Measurements from ENCODE around the gene LAMTOR2.
"Not testable (repeated sequence)": the region's sequence is repeated elsewhere in the genome, so short reads cannot be mapped to it uniquely, and the experiment has no call there.

LAMTOR2 gene

GRCh38 chr1:156054500-156055280 lies at the start of gene LAMTOR2:
Gene LAMTOR2, plus strand, starts transcription at chr1:156054782. Its CDS starts 108 bp downstream, at chr1:156054890.
- peak; percentile 94 for DNase-seq (ENCODE audit: low read depth)

GRCh38 chr1:156004843-156005584 lies 49.6 kb upstream of the LAMTOR2 start:
- DNase-seq (ENCODE audit: low read depth) = no peak

- no peak for DNase-seq (ENCODE audit: low read depth)
Measured at GRCh38 chr1:156006666-156007376, 47.8 kb upstream of the LAMTOR2 start.

GRCh38 chr1:156009404-156009803 lies 45.2 kb upstream of the LAMTOR2 start:
- DNase-seq (ENCODE audit: low read depth) = no peak

GRCh38 chr1:156012051-156012817 lies 42.3 kb upstream of the LAMTOR2 start:
- DNase-seq (ENCODE audit: low read depth) = no peak

- no peak for DNase-seq (ENCODE audit: low read depth)
Measured at GRCh38 chr1:156014829-156015228, 39.8 kb upstream of the LAMTOR2 start.

- no peak for DNase-seq (ENCODE audit: low read depth)
Measured at GRCh38 chr1:156019946-156020292, 34.7 kb upstream of the LAMTOR2 start.

GRCh38 chr1:156020293-156021092 lies 34.1 kb upstream of the LAMTOR2 start, which contains the start of gene SSR2:
Gene SSR2, minus strand, starts transcription at chr1:156020951. Its CDS starts 784 bp downstream, at chr1:156020167.
- DNase-seq (ENCODE audit: low read depth) = peak; percentile 68

- no peak for DNase-seq (ENCODE audit: low read depth)
Measured at GRCh38 chr1:156021093-156021428, 33.5 kb upstream of the LAMTOR2 start.

GRCh38 chr1:156021954-156022353 lies 32.6 kb upstream of the LAMTOR2 start:
- no peak for DNase-seq (ENCODE audit: low read depth)

GRCh38 chr1:156024801-156025200 lies 29.8 kb upstream of the LAMTOR2 start:
- no peak for DNase-seq (ENCODE audit: low read depth)

GRCh38 chr1:156025876-156026275 lies 28.7 kb upstream of the LAMTOR2 start:
- DNase-seq (ENCODE audit: low read depth) = no peak

GRCh38 chr1:156026588-156026987 lies 28.0 kb upstream of the LAMTOR2 start:
- DNase-seq (ENCODE audit: low read depth) = no peak

GRCh38 chr1:156033011-156033410 lies 21.6 kb upstream of the LAMTOR2 start:
- no peak for DNase-seq (ENCODE audit: low read depth)

- not testable (repeated sequence) for DNase-seq (ENCODE audit: low read depth)
Measured at GRCh38 chr1:156034991-156035390, 19.6 kb upstream of the LAMTOR2 start.

- DNase-seq (ENCODE audit: low read depth) = no peak
Measured at GRCh38 chr1:156042828-156043227, 11.8 kb upstream of the LAMTOR2 start.

GRCh38 chr1:156045076-156045475 lies 9.5 kb upstream of the LAMTOR2 start:
- no peak for DNase-seq (ENCODE audit: low read depth)

- DNase-seq (ENCODE audit: low read depth) = no peak
Measured at GRCh38 chr1:156048663-156049258, 5.8 kb upstream of the LAMTOR2 start.

- no peak for DNase-seq (ENCODE audit: low read depth)
Measured at GRCh38 chr1:156050376-156050775, 4.2 kb upstream of the LAMTOR2 start.

GRCh38 chr1:156051011-156051725 lies 3.4 kb upstream of the LAMTOR2 start:
- no peak for DNase-seq (ENCODE audit: low read depth)

All from stimulated activated CD8-positive, alpha-beta memory T cell treated with anti-CD3 and anti-CD28 coated beads, Interleukin-12 subunit alpha, Interleukin-12 subunit beta, amount 100 ng/mL, for 4 hours (primary cell).